ENCODE results near the gene NETO1.

The NETO1 gene

DNA sequence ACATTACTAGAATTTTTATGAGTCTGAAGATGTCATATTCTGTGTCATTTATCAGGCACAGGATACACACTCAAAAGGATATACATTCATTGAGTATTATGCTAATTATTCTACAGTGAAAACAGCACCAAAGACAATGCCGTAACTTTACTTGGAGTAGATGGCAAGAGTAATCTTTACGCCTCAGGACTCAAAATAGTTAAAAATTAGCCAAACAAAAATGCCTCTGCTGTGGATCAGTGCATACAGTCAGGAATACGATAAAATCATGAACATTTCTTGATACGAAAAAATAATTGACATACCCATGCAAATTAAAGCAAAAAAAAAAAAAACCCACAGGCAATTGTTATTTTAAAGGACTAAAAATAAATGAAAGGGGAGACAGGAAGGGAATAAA lies 129.7 kb downstream of the NETO1 start:
- in situ Hi-C loops (cut with HindIII; ENCODE audit: low sequenced_read_pairs), result no loop called here

DNA sequence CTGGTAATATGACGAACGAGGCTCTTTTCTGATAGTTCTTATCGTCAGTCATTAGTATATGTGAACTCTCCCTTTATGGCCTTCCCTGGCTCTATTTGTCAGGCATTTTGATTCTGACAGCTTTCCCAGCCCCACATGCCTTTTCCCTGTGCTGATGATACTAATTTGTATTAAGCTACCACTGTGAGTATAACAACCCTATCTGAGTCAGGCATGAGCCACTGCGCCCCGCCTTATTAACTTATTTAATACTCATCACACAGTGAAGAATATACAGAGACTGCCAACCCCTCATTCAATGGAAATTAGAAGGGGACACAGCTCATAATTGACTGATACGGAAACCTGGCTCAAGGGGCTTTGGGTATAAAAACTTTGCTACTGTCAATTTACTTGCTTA lies 140.0 kb downstream of the NETO1 start:
- in situ Hi-C loops (cut with HindIII; ENCODE audit: low sequenced_read_pairs), result no loop called here

DNA sequence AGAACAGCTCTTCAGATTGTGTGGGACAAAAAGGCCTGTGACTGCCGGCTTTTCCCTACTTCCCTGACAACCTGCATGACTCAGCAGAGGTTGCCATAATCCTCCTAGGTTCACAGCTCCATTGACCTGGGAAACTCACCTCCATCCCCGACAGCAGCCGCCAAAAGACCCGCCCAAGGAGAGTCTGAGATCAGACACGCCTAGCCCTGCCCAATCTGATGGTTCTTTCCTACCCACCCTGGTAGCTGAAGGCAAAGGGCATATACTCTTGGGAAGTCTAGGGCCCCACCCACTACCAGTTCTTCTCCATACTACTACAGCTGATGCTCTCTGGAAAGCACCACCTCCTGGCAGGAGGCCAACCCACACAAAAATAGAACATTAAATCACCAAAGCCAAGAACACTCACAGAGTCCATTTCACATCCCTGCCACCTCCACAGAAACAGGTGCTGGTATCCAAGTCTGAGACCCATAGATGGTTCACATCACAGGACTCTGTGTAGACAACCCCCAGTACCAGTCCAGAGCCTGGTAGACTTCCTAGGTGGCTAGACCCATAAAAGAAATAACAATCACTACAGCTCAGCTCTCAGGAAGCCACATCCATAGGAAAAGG lies 140.6 kb downstream of the NETO1 start:
- in situ Hi-C loops (cut with HindIII; ENCODE audit: low sequenced_read_pairs), result no loop called here

DNA sequence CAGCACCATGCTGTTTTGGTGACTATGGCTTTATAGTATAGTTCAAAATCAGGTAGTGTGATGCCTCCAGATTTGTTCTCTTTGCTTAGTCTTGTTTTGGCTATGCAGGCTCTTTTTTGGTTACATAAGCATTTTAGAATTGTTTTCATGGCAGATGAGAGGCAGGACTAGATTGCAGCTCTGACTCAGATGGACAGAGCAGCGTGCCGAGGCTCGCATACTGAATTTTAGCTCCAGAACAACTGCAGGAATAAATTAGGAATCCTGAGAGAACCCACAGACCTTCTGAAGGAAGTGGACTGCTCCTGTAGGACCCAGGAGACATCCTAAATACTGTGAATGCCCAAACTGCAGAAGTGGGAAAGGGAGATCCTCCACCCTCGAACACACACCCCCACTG lies 141.6 kb downstream of the NETO1 start:
- in situ Hi-C loops (cut with HindIII; ENCODE audit: low sequenced_read_pairs), result no loop called here

DNA sequence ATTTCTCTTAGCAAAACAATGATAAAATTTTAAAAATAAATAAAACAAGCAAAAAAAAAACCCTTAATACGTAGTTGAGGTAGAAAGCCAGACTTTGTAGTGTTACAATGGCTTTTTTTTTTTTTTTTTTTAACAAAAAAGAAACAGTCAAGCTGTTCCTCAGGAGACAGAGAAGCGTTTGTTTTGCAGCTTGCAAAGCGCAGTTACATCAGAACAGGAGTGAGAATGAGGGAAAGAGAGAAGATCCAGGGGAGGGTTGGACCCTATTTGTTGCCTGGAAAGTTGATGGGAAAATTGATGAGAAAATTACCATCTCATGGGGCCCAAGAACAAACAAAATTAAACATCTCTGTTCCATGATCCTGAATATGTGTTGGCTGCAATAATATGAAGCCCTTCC lies 146.5 kb downstream of the NETO1 start:
- in situ Hi-C loops (cut with HindIII; ENCODE audit: low sequenced_read_pairs), result no loop called here

DNA sequence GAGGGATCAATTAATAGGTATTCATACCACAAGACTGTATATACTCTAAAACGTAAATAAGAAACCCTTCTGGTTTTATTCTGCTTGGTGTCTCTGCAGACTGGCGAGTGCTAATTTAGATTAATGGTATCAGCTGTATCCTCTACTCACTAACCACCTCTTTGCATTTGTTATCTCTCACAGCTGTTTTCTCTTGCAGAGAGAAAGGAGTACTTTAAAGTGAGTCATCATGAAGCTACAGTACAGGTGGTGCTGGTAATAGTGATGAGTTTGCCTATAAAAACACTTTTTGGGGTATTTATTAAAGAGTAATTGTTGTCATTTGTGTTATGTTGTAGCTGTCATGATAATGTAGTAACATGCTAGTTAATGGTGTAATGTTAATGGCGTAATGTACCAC lies 147.7 kb downstream of the NETO1 start:
- in situ Hi-C loops (cut with HindIII; ENCODE audit: low sequenced_read_pairs), result no loop called here

DNA sequence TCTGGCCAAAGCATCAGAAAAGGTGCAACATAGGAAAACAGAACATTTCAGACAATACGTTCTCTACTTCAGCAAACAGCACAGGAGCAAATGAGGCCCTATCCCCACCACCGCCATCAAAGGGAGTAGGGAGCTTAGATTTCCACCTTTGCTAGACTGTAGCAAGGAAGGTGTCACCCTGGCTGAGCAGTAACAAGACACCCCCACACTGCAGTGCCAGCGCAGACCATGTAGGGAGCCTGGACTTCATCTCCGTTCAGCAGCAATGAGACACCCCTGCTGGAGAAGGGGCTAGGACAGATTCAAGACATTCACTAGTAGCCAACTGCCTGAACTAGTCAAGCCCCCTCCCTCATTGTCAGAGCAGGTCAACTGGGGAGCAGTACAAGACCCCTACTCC lies 163.6 kb downstream of the NETO1 start:
- in situ Hi-C loops (cut with HindIII; ENCODE audit: low sequenced_read_pairs), result no loop called here

DNA sequence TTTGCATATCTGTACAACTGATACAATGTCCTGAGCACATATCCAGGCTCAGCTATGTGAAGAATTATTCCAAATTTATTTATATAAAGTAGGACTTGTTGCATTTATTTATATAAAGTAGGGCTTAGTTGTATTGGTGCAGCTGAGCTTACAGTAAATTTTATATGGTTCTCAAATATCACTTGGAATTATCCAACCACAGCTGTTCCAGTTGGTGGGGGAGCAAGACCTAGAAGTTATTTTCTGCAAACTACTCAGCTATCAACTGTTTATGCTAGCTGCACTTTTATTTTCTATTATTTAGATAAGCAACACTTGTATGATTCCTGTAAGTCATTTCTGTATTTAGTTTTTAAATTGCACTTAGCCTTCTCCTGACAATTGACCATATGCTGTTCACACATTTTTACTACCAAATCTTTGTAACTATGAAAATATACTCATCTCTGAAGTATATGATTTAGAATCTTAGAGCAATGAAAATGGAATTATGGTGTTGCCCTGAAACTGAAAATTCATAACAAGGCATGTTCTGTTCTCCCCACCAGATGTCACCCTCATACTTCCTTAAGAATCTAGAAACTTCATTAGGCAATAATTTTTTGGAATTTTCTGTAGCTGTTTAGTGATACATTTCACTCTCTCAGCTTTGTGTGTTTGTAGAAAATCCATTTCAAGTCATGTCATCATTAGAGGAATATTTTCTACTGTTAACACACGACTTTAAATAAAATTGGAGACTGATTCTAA lies 166.7 kb downstream of the NETO1 start:
- in situ Hi-C loops (cut with HindIII; ENCODE audit: low sequenced_read_pairs), result no loop called here

DNA sequence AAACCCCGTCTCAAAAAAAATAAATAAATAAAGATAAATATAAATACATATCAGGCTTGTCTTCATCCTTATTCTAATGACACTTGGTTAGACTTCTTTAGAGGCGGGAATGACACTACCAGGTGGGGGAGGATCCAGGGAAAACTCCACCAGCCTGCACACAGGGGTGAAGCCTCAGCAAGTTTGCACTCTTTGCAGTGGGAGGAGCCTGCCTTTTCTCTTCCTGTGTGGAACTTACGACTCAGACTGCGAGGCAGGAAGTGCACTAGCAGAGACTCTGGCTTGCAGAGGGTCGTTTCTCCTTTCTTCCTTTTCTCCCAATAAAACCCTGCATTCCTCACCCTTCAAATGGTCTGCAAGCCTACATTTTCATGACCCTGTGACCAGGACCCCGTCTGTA lies 170.1 kb downstream of the NETO1 start:
- in situ Hi-C loops (cut with HindIII; ENCODE audit: low sequenced_read_pairs), result no loop called here

DNA sequence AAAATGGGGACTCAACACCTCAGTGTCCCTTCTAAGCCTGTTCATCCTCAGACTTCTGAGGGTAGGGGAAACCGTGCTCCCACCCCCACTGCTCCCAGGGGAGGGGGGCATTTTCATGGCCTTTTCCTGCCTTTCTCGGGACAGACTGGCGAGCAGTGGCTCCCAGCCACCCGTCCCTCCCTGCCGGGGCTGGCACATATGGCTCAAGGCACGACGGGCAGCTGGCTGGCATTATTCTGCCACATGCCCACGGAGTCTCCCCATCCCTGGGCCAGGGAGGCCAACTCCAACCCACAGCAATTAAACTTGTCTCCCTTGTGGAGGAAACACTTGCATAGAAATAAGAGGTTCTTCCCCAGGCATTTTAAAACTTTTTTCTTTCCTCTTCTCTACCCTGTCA lies 175.2 kb downstream of the NETO1 start:
- in situ Hi-C loops (cut with HindIII; ENCODE audit: low sequenced_read_pairs), result no loop called here

Data from endothelial cell of hepatic sinusoid (primary cell).